Sciatic nerve (tissue), 2 donors: Measurements from ENCODE around the gene CUBN. TPM values are rescaled to one million over a fixed set of nuclear protein-coding genes. Genes with fewer than 3 reads are reported as not detected.
A peak's percentile ranks its signal among the peaks of the same experiment; 100 is the strongest.

ENCODE experiments used
- ATAC-seq: fragments of 200-7000 bp; cut with Tn5 transposase; one replicate; pipeline ENCODE4 v1.9.1; 2020; ENCODE audit warnings: mild to moderate bottlenecking, moderate library complexity
- DNase-seq: peaks from one replicate; pipeline ENCODE4 v3.0.0-alpha.2; 2020; ENCODE audit warnings: low spot score
- intact Hi-C: fragments of 100-400 bp; cut with DNase I; formaldehyde crosslinking; loops from one replicate; pipeline ENCODE4 v1.14.2; 2022
- total RNA-seq: library from RNA; stranded (reverse); fragmentation: NEBNext Ultra II Directional; extraction: Animal tissue kit (Norgen Biotek cat#: 25700); gene quantifications from one replicate; pipeline ENCODE4 v1.2.1, GENCODE V29; 2021
- donor health status: DM: no; HTN: no; CAD: no.
- donor health status: DM: no; HTN: no; CAD: no.

CUBN gene
- total RNA-seq, 1 donor from 2014 or later: 27.6 TPM

GRCh38 chr10:16887565-16887964 lies 242.0 kb downstream of the CUBN start:
- DNase-seq (no peak), ATAC-seq (no peak)
- intact Hi-C loops: no loop called here

- DNase-seq: no peak
- ATAC-seq: no peak
- intact Hi-C loops: no loop called here
Measured at GRCh38 chr10:16886031-16886430, 243.6 kb downstream of the CUBN start.

GRCh38 chr10:16884497-16884896 lies 245.1 kb downstream of the CUBN start:
- no peak for DNase-seq
- ATAC-seq: no peak
- intact Hi-C loops: no loop called here

GRCh38 chr10:16883084-16883483 lies 246.5 kb downstream of the CUBN start:
- DNase-seq (no peak), ATAC-seq (no peak)
- intact Hi-C loops: no loop called here

- ATAC-seq (no peak), DNase-seq (no peak)
- intact Hi-C loops: no loop called here
Measured at GRCh38 chr10:16870331-16870730, 259.3 kb downstream of the CUBN start.

GRCh38 chr10:16867990-16868389 lies 261.6 kb downstream of the CUBN start:
- no peak for ATAC-seq
- intact Hi-C loops: no loop called here
- no peak for DNase-seq

- intact Hi-C loops: no loop called here
- no peak for DNase-seq
- no peak for ATAC-seq
Measured at GRCh38 chr10:16867556-16867955, 262.1 kb downstream of the CUBN start.

GRCh38 chr10:16866541-16867275 lies 262.9 kb downstream of the CUBN start:
- ATAC-seq: no peak
- no peak for DNase-seq
- intact Hi-C loops: no loop called here

- no peak for DNase-seq
- intact Hi-C loops: no loop called here
- ATAC-seq: no peak
Measured at GRCh38 chr10:16865766-16866165, 263.8 kb downstream of the CUBN start.

- DNase-seq (no peak), ATAC-seq (no peak)
- intact Hi-C loops: no loop called here
Measured at GRCh38 chr10:16863766-16864165, 265.8 kb downstream of the CUBN start.

- intact Hi-C loops: no loop called here
- DNase-seq: no peak
- no peak for ATAC-seq
Measured at GRCh38 chr10:16857419-16857818, 272.2 kb downstream of the CUBN start.

GRCh38 chr10:16856567-16856966 lies 273.0 kb downstream of the CUBN start:
- intact Hi-C loops: no loop called here
- ATAC-seq: no peak
- DNase-seq: no peak

- ATAC-seq (no peak), DNase-seq (no peak)
- intact Hi-C loops: no loop called here
Measured at GRCh38 chr10:16856092-16856491, 273.5 kb downstream of the CUBN start.

- DNase-seq (no peak), ATAC-seq (no peak)
- intact Hi-C loops: no loop called here
Measured at GRCh38 chr10:16854623-16855022, 275.0 kb downstream of the CUBN start.

- ATAC-seq: no peak
- no peak for DNase-seq
- intact Hi-C loops: no loop called here
Measured at GRCh38 chr10:16853809-16854208, 275.8 kb downstream of the CUBN start.

GRCh38 chr10:16853201-16853600 lies 276.4 kb downstream of the CUBN start:
- intact Hi-C loops: no loop called here
- no peak for DNase-seq
- ATAC-seq: peak; percentile 41

- DNase-seq (no peak), ATAC-seq (no peak)
- intact Hi-C loops: no loop called here
Measured at GRCh38 chr10:16852624-16853023, 277.0 kb downstream of the CUBN start.

- DNase-seq (no peak), ATAC-seq (peak; percentile 53)
- intact Hi-C loops: no loop called here
Measured at GRCh38 chr10:16848562-16849154, 281.0 kb downstream of the CUBN start.

- intact Hi-C loops: no loop called here
- DNase-seq (no peak), ATAC-seq (peak; percentile 63)
Measured at GRCh38 chr10:16847644-16848043, 282.0 kb downstream of the CUBN start.

- DNase-seq (peak; percentile 74), ATAC-seq (no peak)
- intact Hi-C loops: no loop called here
Measured at GRCh38 chr10:16845248-16845647, 284.4 kb downstream of the CUBN start.
